ENCODE measurements around the gene MALSU1.
"Not testable (repeated sequence)": the region's sequence is repeated elsewhere in the genome, so short reads cannot be mapped to it uniquely, and the experiment has no call there.

The MALSU1 gene

DNA sequence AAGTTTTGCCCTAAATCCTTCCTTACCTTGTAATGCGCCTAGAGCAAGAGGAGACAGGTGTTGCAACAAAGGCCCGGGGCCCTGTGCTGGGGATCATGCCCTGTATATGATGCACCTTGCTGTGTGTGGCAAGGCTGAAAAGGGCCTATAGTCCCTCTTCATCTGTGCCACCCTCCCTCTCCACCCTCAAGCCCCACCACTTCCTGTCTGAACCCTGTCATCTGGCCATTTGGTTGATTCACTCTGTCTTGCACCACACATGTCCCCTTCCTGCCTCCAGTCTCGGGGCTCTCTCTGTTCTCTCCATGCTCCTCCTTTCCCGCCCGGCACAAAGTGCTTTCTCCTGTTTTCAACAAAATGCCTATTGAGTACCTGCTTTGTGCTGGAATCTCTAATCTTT, 11.5 kb upstream of the MALSU1 start:
- no peak for DNase-seq

DNA sequence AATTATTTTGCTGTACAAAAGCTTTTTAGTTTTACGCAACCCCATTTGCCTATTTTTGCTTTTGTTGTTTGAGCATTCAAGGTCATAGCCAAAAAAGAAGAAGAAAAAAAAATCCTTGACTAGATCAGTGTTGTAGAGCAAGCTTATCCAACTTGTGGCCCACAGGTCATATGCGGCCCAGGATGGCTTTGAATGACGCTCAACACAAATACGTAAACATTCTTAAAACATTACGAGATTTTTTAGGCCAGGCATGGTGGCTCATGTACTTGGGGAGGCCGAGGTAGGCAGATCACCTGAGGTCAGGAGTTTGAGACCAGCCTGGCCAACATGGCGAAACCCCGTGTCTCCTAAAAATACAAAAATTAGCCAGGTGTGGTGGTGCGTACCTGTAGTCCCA, 8.1 kb upstream of the MALSU1 start:
- no peak for DNase-seq

DNA sequence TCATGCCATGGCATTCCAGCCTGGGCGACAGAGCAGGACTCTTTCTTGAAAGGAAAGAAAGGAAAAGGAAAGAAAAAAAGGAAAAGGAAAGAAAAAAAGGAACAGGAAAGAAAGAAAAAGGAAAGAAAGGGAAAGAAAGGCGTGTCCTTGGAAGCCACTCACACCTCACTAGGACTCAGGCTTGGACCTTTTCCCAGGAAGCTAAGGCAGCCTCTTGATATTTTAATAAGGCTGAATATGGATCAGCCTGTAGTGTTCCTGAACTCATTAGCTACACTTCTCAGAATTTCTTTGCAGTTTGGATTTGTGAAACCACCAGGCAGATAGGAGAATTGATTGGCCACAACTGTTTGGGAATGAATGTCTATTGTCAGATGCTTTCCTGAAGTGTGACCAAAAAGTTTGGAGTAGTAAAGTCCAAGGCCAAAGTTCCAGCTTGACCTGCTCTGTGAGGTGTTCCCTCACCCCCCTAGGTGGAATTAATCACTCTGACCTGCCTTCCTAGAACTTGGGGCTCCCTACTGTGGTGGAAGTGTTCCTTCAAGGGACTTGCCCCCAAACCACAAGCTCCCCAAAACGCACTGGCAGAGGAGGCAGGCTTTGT, 7.1 kb upstream of the MALSU1 start:
- no peak for DNase-seq

DNA sequence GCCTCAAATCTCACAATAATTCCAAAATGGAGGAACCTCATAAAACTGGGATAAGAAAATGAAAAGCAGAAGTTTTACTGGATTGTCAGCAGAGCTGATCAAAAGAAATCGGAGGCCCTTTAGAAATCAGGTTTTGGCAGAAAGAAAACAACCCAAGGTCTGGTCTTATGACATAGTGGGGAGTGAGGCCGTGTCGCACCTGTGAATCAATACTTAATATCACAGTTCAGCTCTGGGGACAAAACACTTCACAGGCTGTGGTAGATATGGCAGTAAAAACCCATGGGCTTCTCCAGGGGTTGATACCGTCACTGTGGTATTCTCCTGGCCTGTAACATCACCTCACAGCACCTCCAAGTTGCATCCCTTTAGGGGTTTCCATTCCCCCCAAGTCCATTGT, 6.5 kb upstream of the MALSU1 start:
- no peak for DNase-seq

DNA sequence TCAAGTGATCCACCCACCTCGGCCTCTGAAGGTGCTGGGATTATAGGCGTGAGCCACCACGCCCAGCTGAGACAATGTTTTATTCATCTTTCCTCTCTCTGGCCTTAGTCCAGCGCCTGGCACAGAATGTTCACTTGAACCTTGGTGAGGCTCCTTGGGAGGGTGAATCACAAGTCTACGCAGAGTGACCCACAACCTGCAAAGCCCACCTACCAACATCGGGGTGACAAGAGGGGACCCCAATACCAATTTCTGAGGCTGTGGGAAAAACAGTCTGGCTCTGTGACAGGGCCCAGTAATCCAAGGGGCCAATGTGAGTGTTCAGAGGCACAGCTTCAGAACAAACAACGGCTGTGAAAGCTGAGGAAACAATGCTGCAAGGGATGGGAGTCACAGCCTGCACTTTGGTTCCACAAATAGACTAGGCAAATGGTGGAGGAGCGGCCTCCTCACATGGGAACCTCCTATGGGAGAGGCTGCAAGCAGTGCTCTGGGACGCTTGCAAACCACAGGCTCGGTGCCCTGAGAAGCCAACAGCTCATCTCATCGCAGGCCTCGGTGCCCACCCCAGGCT, 5.6 kb upstream of the MALSU1 start:
- DNase-seq = no peak

DNA sequence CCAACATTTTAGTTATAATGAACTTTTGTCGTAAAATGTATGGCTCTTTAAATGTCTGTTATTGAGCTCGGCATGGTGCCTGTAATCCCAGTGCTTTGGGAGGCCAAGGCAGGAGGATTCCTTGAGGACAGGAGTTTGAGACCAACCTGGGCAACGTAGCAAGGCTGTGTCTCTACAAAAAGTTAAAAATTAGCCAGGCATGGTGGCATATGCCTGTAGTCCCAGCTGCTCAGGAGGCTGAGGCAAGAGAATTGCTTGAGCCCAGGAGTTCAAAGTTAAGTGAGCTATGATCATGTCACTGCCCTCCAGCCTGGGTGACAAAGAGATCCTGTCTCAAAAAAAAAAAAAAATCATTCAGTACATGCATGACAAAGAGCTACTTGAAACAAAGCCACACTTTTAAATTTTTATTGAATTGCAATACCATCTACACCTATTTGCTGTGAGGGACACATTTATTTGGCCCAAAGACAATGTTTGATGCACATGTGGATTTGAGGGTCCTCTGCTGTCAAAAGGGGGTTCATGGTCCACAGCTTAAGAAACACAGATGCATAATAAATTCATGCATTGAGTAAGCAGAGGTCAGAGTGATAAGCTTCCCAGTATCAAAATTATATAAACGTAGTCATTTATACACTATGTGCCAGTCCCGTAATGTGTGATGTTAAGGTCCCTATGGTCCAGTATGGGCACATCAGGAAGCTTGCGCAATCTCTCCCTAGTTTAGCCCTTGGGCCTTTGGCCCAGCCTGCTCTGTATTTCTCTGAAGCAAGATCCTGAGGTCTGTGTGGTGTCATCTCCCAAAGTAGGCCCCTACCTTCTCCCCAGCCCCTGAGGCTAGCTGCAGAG, 4.4 kb upstream of the MALSU1 start:
- no peak for DNase-seq

DNA sequence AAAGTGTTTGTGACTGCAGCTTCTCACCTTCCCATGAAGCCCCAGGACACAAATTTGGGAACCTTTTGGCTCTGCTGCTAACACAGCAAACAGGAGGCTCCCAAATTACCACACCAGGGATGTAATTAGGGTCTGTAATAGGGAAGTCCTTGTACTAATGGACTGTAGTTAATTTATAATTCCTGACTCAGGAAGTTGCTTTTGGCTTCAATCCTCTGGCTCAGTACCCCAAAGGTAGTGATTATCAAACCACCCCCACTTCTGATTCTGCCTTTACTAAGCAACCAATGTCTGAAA, 3.8 kb upstream of the MALSU1 start:
- no peak for DNase-seq

DNA sequence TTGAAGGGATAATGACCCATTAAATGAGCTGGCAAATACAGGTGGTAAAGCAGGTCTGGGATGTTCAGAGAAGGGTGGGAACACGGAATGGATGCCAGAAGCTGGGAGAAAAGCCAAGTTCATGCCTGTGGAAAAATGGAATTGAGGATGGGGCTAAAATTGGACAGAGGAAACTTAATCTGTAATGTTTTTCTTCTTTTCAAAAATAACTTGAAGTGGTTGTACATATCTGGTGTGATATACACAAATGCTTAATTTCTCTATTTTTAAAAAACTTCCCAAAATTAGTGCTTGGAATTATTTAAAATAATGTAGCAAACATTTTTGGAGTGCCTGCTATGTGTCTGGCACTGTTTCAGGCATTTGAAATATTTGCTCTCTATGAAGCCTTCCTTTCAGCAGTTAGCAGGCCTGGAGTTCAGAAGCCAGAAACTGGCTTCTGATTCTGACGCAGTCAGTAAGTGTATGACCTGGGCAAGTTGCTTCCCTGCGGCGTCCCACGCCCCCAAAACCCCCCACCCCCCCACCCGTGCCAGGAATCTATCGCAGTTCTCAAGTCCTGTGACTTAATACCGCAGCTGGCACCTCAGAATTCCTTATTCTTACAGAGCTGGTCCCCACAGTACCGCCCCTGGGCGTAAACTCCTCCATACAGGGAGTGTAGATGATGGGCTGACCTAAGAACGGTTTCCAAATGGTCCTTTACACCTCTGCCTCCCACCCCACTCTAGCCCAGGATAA, 828 bp upstream of the MALSU1 start:
- no peak for DNase-seq

DNA sequence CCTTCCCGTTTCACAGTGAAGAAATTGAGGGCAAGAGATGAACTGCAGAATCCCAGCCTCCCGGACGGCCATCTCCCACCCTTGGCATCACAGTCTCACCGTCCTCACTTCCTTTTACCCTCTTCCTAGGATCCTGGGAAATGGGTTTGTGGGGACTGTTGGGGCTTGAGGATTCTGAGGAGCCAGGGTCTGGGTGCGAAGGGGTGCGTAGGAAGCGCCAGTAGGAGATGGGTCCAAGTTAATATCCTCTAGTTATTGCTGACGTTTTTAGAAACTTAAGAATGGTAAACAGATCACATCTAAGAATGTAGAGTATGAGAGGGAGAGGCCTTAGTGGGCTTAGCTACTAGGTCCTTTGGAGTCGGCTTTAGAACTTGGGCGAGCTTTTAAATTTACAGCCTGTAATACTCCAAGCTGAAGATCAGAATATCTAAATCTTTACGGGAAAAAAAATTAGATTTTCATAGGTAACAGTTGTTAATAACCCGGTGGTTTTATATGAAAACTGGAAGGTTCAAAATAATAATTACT, 696 bp downstream of the MALSU1 start:
- no peak for DNase-seq

DNA sequence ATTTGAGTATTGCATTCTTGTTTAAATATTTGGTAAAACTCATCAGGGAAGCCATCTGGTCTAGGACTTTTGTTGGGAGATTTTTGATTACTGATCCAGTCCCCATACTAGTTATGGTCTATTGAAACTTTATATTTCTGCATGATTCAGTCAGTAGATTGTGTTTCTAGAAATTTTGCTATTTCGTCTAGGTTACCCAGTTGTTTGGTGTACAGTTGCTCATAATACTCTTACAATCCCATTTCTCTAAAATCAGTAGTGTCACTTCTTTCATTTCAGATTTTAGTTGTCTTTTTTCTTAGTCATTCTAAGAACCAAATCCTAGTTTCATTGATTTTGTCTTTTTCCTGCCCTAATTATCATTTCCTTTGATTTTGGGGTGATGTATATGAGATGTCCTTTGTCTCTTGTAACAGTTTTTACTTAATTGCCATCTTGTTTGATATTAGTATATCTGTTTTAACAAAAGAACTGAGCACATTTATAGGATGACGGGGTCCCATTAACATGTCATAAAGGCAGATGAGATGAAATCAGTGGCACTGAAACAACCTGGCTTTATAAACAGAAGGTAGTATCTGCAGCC, 7.9 kb downstream of the MALSU1 start:
- no peak for DNase-seq

DNA sequence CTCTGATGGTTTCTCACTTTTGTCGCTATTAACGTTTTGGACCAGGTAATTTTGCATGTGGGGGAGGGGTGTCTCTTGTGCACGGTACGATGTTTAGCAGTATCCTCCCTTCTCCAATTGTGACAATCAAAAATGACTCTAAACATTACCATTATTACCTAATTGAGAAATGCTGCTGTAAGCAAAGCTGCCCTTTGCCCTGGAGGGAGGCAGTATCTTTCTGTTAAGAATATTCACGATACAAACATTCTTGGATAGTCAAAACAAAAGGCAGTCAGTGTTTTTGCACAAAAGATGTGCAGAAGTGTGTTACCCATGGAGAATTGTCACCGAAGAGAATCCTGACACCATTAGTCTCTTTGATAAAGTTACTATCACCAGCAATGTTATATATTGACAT, 9.6 kb downstream of the MALSU1 start:
- DNase-seq = no peak

DNA sequence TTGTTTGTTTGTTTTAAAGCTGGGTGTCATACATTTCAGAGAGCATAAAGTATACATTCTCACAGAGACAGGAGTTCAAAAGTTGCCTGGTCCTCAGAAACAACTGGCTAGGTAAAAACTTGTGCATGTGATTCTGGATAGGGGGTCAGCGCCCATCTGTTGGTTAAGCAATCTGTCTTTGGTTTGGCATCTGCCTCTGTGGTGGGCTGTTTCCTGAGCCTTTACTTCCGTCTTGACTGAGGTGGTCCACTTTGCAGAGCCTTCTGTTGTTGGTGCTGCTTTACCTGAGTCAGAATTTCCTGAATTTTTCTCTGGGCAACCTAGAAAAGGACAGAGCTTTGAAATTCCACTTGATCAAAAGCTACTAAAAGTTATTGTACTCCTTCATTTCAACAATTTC, 13.0 kb downstream of the MALSU1 start:
- not testable (repeated sequence) for DNase-seq

DNA sequence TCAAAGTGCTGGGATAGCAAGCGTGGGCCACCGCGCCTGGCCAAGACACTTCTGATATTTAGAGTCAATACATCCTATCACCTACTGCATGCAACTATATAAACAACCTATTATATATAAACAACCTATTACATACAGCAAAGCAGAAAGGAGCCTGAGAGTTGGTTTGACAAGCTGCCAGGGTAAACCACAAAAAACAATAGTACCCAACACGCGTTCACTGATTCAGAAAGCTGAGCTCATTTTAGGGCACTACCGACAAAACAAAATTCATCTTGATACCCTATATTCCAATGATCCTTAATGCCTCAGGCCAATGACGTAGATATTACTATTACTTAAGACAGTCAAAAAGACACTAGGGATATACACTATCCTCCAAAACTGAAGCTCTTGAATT, 16.2 kb downstream of the MALSU1 start:
- DNase-seq = no peak

DNA sequence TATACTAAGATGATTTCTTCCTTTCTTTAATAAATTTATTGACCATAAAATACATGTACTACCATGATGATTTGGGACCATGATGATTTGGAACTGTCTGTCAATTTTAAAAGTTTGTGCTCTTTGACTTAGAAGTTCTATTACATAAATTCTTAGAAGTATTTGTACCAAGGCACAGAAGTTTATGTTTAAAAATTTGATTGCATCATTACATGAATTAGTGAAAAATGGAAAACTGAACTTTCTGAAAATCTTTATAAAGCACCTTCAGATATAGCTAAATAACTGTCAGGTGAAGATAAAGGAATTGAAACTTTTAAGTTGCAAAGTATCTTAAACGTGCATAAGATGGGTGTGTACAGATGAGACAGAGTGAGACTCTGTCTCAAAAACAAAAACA, 32.0 kb downstream of the MALSU1 start:
- no peak for DNase-seq

DNA sequence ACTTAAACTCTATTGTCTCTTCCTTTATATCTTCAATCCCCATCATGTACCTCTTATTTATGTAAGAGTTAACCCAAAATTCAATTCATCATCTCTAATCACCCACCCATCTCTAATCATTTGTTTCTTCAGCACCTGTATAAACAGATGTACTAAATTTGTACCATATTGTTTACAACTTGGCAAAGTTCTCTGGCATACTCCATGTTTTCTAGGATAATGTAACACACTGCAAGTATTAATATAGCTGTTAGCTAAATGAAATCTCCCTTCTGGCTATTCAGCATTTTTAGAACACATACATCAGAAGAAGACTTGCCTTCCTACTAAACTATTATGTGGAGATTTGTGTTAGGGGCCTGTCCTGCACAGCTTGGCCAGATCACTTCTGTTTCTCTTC, 33.1 kb downstream of the MALSU1 start:
- no peak for DNase-seq

DNA sequence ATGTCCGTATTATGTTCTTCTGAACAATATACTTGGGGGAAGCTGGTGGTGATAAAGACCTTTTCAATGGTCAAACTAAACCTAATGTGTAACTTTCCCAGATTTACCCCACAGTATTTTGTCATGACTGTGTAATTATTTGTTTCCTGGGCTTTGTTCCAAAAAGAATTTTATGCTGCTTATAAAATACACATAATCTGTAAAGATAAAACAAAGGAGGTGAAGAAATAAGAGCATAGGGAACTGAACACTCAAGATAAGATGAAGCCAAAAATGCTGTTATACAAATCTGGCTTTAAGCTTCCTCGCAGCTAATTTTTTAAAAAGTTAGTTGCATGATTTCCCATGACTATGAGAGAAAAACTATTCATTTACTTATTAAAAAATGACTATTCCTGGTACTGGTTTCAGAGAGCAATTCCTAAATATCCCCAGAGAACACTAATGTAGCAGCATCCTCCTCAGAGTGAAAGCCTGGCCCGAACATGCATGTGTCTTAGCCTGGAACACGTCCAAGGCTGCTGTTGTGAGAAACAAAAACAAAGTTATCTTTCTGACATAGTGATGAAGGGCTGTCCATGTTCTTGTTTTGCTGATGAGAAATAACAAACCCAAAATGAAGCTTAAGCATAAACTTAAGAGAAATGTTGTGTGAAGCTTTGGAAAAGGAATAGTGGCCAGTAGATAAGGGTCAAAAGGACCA, 33.9 kb downstream of the MALSU1 start:
- DNase-seq = no peak

DNA sequence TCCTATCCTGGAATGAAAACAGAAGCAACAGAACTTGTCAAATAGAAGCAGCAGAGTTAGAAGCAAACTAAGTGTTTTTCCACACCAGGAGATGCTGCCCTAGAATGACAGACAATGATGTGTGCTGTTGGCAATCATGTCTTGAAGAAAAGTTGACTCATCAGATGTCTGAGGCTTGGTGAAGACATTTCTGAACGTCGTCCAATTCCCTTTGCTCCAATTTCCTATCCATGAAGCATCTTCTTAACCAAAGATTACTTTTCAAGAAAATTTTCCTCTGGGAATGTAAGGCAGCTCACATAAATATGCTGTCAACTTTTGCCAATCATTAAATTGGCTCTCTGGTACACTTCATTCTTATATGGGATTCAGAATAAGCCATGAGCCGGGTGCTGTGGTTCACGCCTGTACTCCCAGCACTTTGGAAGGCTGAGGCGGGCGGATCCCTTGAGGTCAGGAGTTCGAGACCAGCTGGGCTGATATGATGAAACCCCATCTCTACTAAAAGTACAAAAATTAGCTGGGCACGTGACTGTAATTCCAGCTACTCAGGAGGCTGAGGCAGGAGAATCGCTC, 34.6 kb downstream of the MALSU1 start:
- no peak for DNase-seq

DNA sequence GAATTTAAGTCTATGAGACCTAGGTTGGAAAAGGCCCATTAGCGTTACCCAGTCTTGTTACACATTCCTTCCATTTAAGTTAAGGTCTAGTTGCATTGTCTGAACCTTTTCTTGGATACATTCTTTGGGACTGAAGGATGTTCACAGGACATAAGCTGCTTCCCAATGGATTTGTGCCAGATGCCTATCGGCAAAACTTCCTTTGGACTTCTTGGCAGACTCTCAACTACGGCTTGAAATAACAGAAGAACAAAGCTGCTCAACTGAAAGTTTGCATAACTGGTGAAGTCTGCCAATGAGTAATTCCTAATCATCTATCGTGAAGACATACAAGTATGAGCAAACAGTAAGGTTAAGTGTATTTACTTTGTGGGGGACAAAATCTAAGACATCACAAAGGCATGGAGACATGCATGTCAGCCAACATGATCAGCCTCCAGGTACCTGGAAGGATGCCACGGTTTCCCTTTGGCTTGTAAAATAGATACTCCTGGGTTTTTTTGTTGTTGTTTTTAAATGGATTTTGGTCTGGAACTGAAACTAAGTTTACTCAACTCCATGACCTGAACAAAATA, 35.4 kb downstream of the MALSU1 start:
- no peak for DNase-seq

DNA sequence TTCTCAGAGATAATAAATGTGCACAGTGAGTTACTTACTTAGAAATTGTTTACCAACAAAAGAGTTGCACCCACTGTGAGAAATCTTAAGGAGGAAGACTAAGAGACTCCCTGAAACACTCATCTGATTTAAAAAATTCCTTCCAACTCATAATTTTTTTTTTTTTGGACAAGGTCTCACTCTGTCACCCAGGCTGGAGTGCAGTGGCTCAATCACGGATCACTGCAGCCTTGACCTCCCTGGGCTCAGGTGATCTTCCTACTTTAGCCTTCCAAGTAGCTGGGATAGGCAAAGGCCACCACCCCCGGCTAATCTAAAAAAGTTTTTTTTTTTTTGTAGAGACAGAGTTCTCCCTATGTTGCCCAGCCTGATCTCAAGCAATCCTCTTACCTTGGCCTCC, 36.0 kb downstream of the MALSU1 start:
- DNase-seq = no peak

DNA sequence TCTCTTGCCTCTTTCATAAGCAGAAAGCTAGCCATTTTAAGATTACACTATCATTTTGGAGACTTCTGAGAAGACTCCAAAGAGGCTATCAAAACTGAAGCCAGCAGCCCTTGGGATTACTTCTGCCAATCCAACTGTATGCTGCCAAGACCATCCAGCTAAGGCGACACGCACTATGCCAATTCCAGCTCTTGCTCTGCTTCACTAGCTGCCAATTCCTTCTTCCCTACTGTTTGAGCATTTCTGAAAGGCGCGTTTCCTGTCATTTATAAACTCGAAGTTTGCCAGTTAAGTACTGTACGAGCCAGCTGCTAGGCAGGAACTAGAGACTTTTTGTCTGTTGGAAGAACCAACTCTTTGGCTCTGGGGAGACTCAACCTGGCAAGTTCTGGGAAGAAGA, 36.5 kb downstream of the MALSU1 start:
- DNase-seq = no peak

DNA sequence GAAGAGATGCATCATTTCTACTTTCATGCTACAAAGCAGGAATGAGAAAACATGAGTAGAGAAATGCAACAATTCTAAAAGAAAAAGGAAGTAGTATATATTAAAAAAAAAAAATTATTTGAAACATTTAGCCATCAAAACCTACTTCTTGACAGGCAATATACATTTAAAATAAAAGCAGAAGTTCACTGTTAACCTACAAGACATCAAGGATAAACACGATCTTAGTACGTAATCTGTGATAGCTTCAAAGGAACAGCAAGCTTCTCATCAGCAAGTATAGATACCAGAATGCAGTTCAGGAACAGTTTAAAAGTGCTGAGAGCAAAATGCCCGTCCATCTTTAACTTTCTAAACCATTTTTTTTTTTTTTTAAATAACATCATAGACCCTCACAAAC, 36.9 kb downstream of the MALSU1 start:
- no peak for DNase-seq

DNA sequence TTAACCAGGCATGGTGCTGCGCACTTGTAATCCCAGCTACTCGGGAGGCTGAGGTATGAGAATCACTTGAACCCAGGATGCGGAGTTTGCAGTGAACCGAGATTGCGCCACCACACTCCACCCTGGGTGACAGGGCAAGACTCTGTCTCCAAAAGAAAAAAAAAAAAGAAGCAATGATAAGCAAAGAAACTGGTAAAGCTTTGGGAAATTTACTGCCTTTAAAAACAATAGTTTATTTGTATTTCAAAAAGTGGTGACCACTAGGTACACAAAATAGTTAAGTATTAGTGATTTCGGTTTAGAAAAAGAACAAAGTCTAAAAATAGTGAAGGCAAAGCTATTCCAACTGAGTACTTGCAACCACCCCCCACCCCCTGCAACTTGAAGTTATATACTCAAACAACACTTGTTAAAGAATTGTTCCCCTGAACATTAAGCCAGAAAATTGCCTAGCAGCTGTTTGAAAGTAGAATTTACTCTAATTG, 37.7 kb downstream of the MALSU1 start:
- DNase-seq = no peak

Measured in stimulated activated CD4-positive, alpha-beta T cell treated with anti-CD3 and anti-CD28 coated beads, Interleukin-2, amount 100 ng/mL, for 24 hours (primary cell).